Measurements from ENCODE around the gene EFHD2.
"Not testable (repeated sequence)": the region's sequence is repeated elsewhere in the genome, so short reads cannot be mapped to it uniquely, and the experiment has no call there.

Gene EFHD2

GRCh38 chr1:15431571-15431948 is 21.9 kb downstream of the EFHD2 start:
- Histone ChIP-seq H2AFZ (ENCODE audit: low read length) (no peak overlapping the region), H3K9ac (ENCODE audit: low read depth, low read length, poor library complexity, severe bottlenecking) (no peak overlapping the region), H3K4me3 (ENCODE audit: low read length, poor library complexity, severe bottlenecking) (no peak overlapping the region), H3K27me3 (ENCODE audit: insufficient read depth, low read length, poor library complexity, severe bottlenecking) (no peaks in the 10 kb centered on the region), H3K4me2 (ENCODE audit: low read depth, low read length, poor library complexity, severe bottlenecking) (no peak overlapping the region), H4K20me1 (ENCODE audit: insufficient read depth, low read length, poor library complexity, severe bottlenecking) (no peaks in the 10 kb centered on the region), H3F3A (ENCODE audit: low read depth) (no peaks in the 10 kb centered on the region), H3K9me3 (ENCODE audit: insufficient read depth, low read depth, low read length) (no peaks in the 10 kb centered on the region), H3K79me2 (ENCODE audit: insufficient read depth, low read length) (no peaks in the 10 kb centered on the region), H3K9me2 (replicated peaks; ENCODE audit: low read depth, low read length) (no peaks in the 10 kb centered on the region), H3K36me3 (ENCODE audit: insufficient read depth, low read length) (peaks cover 9% of the 10 kb centered on the region; the same call in 1 of the 2 replicates), H3K4me1 (ENCODE audit: insufficient read depth, low read length, poor library complexity, severe bottlenecking) (no peaks in the 10 kb centered on the region)
- TF ChIP-seq CTCF (conservative IDR thresholded peaks at IDR 0.05; ENCODE audit: low read length) (no peak), EZH2phosphoT487 (IDR thresholded peaks at IDR 0.05; ENCODE audit: borderline replicate concordance) (no peak)

DNA sequence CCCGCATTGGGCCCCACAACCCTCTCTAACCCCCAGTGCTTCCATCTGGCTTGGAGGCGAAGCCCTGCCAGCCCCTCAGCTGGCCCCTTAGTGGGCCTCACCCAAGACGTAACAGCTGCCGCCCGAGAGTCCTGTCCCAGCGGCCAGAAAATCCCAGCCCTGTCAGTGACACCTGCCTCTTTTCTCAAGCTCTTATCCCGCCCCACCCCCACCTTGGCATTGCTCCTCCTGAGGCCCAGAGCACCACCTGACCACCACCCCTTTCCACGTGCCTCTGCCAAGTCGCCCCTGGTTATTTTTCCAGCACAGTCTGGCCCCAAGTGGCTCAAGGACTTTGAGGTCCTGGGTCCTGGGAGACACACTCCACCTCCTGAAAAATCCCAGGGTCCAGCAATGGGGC is 22.6 kb downstream of the EFHD2 start:
- Histone ChIP-seq H2AFZ (ENCODE audit: low read length) (no peak overlapping the region), H3K27me3 (ENCODE audit: insufficient read depth, low read length, poor library complexity, severe bottlenecking) (no peaks in the 10 kb centered on the region), H3K9me3 (ENCODE audit: insufficient read depth, low read depth, low read length) (no peaks in the 10 kb centered on the region), H3F3A (ENCODE audit: low read depth) (no peaks in the 10 kb centered on the region), H3K4me2 (ENCODE audit: low read depth, low read length, poor library complexity, severe bottlenecking) (no peak overlapping the region), H3K79me2 (ENCODE audit: insufficient read depth, low read length) (no peaks in the 10 kb centered on the region), H3K4me3 (ENCODE audit: low read length, poor library complexity, severe bottlenecking) (no peak overlapping the region), H3K9me2 (replicated peaks; ENCODE audit: low read depth, low read length) (no peaks in the 10 kb centered on the region), H4K20me1 (ENCODE audit: insufficient read depth, low read length, poor library complexity, severe bottlenecking) (no peaks in the 10 kb centered on the region), H3K36me3 (ENCODE audit: insufficient read depth, low read length) (peaks cover 6% of the 10 kb centered on the region; the same call in 1 of the 2 replicates), H3K9ac (ENCODE audit: low read depth, low read length, poor library complexity, severe bottlenecking) (no peak overlapping the region), H3K4me1 (ENCODE audit: insufficient read depth, low read length, poor library complexity, severe bottlenecking) (no peaks in the 10 kb centered on the region)
- TF ChIP-seq CTCF (conservative IDR thresholded peaks at IDR 0.05; ENCODE audit: low read length) (no peak), EZH2phosphoT487 (IDR thresholded peaks at IDR 0.05; ENCODE audit: borderline replicate concordance) (no peak)

DNA sequence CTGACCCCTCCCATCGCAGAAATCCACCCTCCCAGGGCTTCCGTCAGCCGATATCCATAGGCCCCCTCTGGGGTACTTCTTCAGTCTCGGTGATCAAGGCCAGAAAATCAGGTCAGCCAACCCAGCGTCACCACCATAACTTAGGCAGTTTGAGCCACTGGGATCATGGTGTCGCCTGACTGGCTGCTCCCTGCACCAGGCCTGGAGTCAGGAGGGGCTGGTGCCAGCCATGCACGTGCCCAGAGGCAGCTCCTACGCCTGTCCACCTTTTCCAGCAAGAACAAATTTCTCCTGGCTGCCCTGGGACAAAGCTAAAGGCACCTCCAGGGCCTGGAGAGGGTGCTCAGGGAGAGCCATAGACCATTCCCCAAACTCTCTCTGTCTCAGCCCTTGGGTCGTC is 23.8 kb downstream of the EFHD2 start:
- H3K4me2 ChIP-seq (ENCODE audit: low read depth, low read length, poor library complexity, severe bottlenecking), result no peak overlapping the region
- no peaks in the 10 kb centered on the region for H3K79me2 ChIP-seq (ENCODE audit: insufficient read depth, low read length)
- no peak overlapping the region for H3K4me3 ChIP-seq (ENCODE audit: low read length, poor library complexity, severe bottlenecking)
- H3K4me1 ChIP-seq (ENCODE audit: insufficient read depth, low read length, poor library complexity, severe bottlenecking), result no peaks in the 10 kb centered on the region
- TF ChIP-seq CTCF (conservative IDR thresholded peaks at IDR 0.05; ENCODE audit: low read length) (no peak), EZH2phosphoT487 (IDR thresholded peaks at IDR 0.05; ENCODE audit: borderline replicate concordance) (no peak)
- H3F3A ChIP-seq (ENCODE audit: low read depth), result no peaks in the 10 kb centered on the region
- no peak overlapping the region for H2AFZ ChIP-seq (ENCODE audit: low read length)
- no peaks in the 10 kb centered on the region for H3K9me3 ChIP-seq (ENCODE audit: insufficient read depth, low read depth, low read length)
- H3K9ac ChIP-seq (ENCODE audit: low read depth, low read length, poor library complexity, severe bottlenecking), result no peak overlapping the region
- H4K20me1 ChIP-seq (ENCODE audit: insufficient read depth, low read length, poor library complexity, severe bottlenecking), result no peaks in the 10 kb centered on the region
- no peaks in the 10 kb centered on the region for H3K9me2 ChIP-seq (replicated peaks; ENCODE audit: low read depth, low read length)
- H3K36me3 ChIP-seq (ENCODE audit: insufficient read depth, low read length), result peaks cover 5% of the 10 kb centered on the region; the same call in 1 of the 2 replicates
- H3K27me3 ChIP-seq (ENCODE audit: insufficient read depth, low read length, poor library complexity, severe bottlenecking), result no peaks in the 10 kb centered on the region

DNA sequence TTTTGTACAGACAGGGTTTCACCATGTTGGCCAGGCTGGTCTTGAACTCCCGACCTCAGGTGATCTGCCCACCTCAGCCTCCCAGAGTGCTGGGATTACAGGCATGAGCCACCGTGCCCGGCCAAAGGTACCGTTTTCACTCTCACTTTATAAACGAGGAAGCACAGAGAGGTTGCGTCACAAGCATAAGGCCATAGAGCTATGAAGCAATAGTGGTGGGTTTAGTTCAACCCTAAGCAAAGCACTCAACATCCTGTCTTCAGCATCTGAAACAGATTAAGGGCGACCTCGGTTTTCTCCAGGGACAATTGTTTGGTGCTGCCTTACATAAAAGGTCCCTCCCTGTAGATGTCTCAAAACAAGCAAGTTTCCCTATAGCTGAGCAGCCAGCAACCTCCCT is 25.1 kb downstream of the EFHD2 start:
- H3K4me2 ChIP-seq (ENCODE audit: low read depth, low read length, poor library complexity, severe bottlenecking); H3K4me1 ChIP-seq (ENCODE audit: insufficient read depth, low read length, poor library complexity, severe bottlenecking); H3K9ac ChIP-seq (ENCODE audit: low read depth, low read length, poor library complexity, severe bottlenecking); H3K79me2 ChIP-seq (ENCODE audit: insufficient read depth, low read length); H3K4me3 ChIP-seq (ENCODE audit: low read length, poor library complexity, severe bottlenecking); H3K9me3 ChIP-seq (ENCODE audit: insufficient read depth, low read depth, low read length); H3K9me2 ChIP-seq (replicated peaks; ENCODE audit: low read depth, low read length); H2AFZ ChIP-seq (ENCODE audit: low read length); H4K20me1 ChIP-seq (ENCODE audit: insufficient read depth, low read length, poor library complexity, severe bottlenecking); H3K27me3 ChIP-seq (ENCODE audit: insufficient read depth, low read length, poor library complexity, severe bottlenecking); H3K36me3 ChIP-seq (ENCODE audit: insufficient read depth, low read length); H3F3A ChIP-seq (ENCODE audit: low read depth): not testable (repeated sequence)

All from Loucy (cell line).